COLO829 (cell line): ENCODE results near the gene SLC22A4.

ENCODE experiments used
- DNase-seq: peaks from one replicate; pipeline ENCODE4 v3.0.0; 2012; ENCODE audit warnings: low spot score

SLC22A4 gene

GRCh38 chr5:132376694-132377641 is 82.8 kb downstream of the SLC22A4 start:
- no peak for DNase-seq

- DNase-seq = no peak
Observed at GRCh38 chr5:132377738-132378137, 83.5 kb downstream of the SLC22A4 start.

GRCh38 chr5:132378580-132378979 is 84.4 kb downstream of the SLC22A4 start:
- DNase-seq = no peak

- DNase-seq = no peak
Observed at GRCh38 chr5:132380047-132380446, 85.9 kb downstream of the SLC22A4 start.

- DNase-seq = no peak
Observed at GRCh38 chr5:132380741-132381140, 86.5 kb downstream of the SLC22A4 start.

GRCh38 chr5:132381614-132382013 is 87.4 kb downstream of the SLC22A4 start:
- no peak for DNase-seq

- DNase-seq = no peak
Observed at GRCh38 chr5:132383261-132383660, 89.1 kb downstream of the SLC22A4 start.

GRCh38 chr5:132383984-132384383 is 89.8 kb downstream of the SLC22A4 start:
- no peak for DNase-seq

GRCh38 chr5:132384506-132385050 is 90.4 kb downstream of the SLC22A4 start:
- no peak for DNase-seq

GRCh38 chr5:132385326-132386105 is 91.3 kb downstream of the SLC22A4 start:
- peak; percentile 71 for DNase-seq

- no peak for DNase-seq
Observed at GRCh38 chr5:132386644-132387286, 92.6 kb downstream of the SLC22A4 start.

GRCh38 chr5:132387640-132388117 is 93.5 kb downstream of the SLC22A4 start:
- DNase-seq = peak; percentile 81

GRCh38 chr5:132388244-132389050 is 94.3 kb downstream of the SLC22A4 start:
- no peak for DNase-seq

- DNase-seq = no peak
Observed at GRCh38 chr5:132389051-132389331, 94.8 kb downstream of the SLC22A4 start.

GRCh38 chr5:132389585-132390286 is 95.5 kb downstream of the SLC22A4 start:
- peak; percentile 93 for DNase-seq

GRCh38 chr5:132391247-132391646 is 97.1 kb downstream of the SLC22A4 start:
- DNase-seq = no peak

GRCh38 chr5:132391870-132392269 is 97.7 kb downstream of the SLC22A4 start:
- DNase-seq = no peak

- no peak for DNase-seq
Observed at GRCh38 chr5:132392411-132392810, 98.2 kb downstream of the SLC22A4 start.

GRCh38 chr5:132392978-132393825 is 99.0 kb downstream of the SLC22A4 start:
- DNase-seq = no peak
